Measurements from ENCODE around the gene LPCAT2.
A peak's percentile ranks its signal among the peaks of the same experiment; 100 is the strongest.

Gene LPCAT2

GRCh38 chr16:55521792-55522191 lies 12.9 kb downstream of the LPCAT2 start:
- no peak for DNase-seq (ENCODE audit: low read depth in 1 of 2, low spot score in 1 of 2)
- in situ Hi-C loops (cut with HindIII; ENCODE audit: low pct_unique_long_range_greater_than_20kb, low sequenced_read_pairs) = no loop called here
- no peak for TF ChIP-seq JUND (IDR thresholded peaks at IDR 0.05; ENCODE audit: low read depth)

DNA sequence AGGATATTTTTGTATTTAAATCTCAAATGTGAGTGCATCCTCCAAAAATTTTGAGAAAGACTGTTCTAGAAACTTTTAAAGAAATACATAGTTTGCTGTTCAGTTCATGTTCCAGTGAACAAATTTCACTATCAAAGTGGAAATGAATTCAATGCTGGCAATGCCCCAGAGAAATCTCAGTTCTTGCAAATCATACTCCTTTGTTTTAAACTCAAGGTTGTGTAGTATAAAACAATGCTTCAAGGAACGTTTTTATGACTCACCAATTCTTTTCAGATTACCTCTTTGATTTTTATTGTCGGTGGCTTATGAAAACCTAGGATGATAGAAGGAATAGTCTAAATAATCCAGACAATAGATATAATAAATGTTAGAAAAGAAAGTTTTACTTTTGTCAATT lies 17.6 kb downstream of the LPCAT2 start:
- no peak for DNase-seq (ENCODE audit: low read depth in 1 of 2, low spot score in 1 of 2)
- no peak for TF ChIP-seq JUND (IDR thresholded peaks at IDR 0.05; ENCODE audit: low read depth)
- in situ Hi-C loops (cut with HindIII; ENCODE audit: low pct_unique_long_range_greater_than_20kb, low sequenced_read_pairs) = no loop called here

DNA sequence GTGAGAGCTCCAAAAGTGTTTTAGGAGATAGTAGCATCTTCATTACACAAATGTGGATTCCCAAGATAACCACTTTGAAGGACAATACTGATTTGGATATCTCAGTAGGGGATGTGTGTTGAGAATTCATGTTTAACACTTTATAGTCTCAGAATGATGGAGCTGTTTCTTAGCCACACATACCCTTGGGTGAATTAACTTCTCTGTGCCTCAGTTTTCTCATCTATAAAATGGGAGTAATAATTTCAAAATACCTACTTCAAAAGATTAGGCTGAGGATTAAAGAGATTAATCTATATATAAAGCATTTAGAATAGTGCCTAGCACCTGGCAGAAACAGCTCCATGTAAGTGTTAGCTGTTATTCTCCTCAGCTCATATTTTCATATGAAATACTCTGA lies 19.0 kb downstream of the LPCAT2 start:
- no peak for DNase-seq (ENCODE audit: low read depth in 1 of 2, low spot score in 1 of 2)
- in situ Hi-C loops (cut with HindIII; ENCODE audit: low pct_unique_long_range_greater_than_20kb, low sequenced_read_pairs) = no loop called here
- TF ChIP-seq JUND (IDR thresholded peaks at IDR 0.05; ENCODE audit: low read depth) = no peak

DNA sequence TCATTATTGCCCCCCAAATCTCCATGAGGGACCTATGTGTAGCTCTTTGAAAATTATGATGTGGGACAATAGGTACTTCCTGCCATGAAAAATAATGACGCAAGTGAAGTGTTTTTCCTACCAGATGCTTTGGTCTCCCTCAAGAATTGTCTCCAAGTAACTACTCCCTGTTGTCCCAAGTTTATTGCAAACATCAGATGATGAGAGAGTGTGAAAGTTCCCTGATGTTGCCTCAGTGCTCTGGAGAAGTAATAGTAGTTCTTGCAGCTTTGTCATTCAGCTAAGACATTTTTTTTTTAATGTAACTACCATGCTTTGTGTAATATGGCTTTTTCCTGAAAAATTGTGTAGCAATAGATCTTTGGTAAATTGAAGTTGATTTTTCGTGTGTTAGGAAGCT lies 20.1 kb downstream of the LPCAT2 start:
- no peak for DNase-seq (ENCODE audit: low read depth in 1 of 2, low spot score in 1 of 2)
- in situ Hi-C loops (cut with HindIII; ENCODE audit: low pct_unique_long_range_greater_than_20kb, low sequenced_read_pairs) = no loop called here
- no peak for TF ChIP-seq JUND (IDR thresholded peaks at IDR 0.05; ENCODE audit: low read depth)

DNA sequence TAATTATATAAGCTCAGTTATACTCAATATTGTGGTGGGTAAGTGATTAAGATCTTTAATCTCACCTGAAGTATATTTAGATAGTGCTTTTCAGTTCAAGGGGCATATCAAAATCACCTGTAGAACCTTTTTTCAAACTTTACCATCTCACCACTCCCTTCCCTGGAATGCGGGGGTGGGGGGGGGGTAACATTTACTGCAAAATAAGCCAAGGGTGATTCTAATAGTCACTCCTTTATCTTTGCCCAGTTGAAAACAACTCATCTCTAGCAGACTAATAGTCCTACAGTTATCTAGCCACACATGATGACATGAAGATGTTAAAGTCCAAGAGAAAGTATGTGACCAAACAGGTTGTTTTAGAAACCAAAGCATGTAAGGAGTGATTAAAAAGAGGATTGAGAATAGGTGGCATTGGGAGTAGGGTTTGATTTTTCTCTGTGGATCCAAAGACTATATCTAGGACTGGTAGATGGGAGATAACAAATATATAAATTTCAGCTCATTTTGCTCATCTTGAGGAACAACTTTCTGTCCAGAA lies 21.5 kb downstream of the LPCAT2 start:
- in situ Hi-C loops (cut with HindIII; ENCODE audit: low pct_unique_long_range_greater_than_20kb, low sequenced_read_pairs) = no loop called here
- TF ChIP-seq JUND (IDR thresholded peaks at IDR 0.05; ENCODE audit: low read depth) = no peak
- peak in 1 of 2 experiments; percentile 5 for DNase-seq (ENCODE audit: low read depth in 1 of 2, low spot score in 1 of 2)

DNA sequence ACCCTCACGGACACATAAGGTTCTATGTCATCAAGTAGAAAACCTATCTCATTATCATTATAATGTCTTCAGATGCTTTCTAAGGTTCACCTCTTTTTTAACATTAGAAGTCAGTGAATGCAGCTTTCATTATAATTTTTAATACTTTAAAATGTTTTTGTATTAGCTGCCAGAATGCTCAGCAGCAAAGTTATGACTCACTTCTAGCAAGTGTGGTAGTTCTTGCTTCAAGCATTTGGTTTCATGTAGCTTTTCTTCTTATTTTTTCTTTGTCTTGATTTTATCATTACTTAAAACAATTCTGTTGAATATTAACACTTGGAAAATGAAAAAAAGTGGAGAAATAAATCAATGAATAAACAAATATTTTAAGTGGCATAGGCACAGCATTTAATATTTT lies 23.4 kb downstream of the LPCAT2 start:
- in situ Hi-C loops (cut with HindIII; ENCODE audit: low pct_unique_long_range_greater_than_20kb, low sequenced_read_pairs) = no loop called here
- TF ChIP-seq JUND (IDR thresholded peaks at IDR 0.05; ENCODE audit: low read depth) = no peak
- DNase-seq (ENCODE audit: low read depth in 1 of 2, low spot score in 1 of 2) = no peak

DNA sequence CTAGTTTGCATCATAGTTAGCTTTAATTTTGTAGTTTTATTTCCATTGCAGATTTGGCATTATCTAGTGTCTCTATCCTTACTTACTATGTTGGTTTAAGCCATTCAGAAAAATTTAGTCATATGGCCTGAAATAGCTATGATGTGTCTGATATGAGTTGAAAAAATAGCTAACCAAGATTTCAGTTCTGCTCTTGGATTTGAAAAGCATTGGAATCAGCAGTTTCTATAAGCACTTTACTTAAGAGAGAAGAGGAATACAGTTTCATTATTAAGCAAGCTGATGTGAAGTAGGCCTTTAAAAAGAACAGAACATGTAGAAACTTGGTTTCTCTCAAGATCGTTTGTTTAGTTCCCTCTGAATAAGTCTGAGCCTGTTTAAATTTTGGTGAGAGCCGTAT lies 25.9 kb downstream of the LPCAT2 start:
- in situ Hi-C loops (cut with HindIII; ENCODE audit: low pct_unique_long_range_greater_than_20kb, low sequenced_read_pairs) = no loop called here

GRCh38 chr16:55539049-55539448 lies 30.2 kb downstream of the LPCAT2 start:
- DNase-seq (ENCODE audit: low read depth in 1 of 2, low spot score in 1 of 2) = no peak
- in situ Hi-C loops (cut with HindIII; ENCODE audit: low pct_unique_long_range_greater_than_20kb, low sequenced_read_pairs) = no loop called here
- no peak for TF ChIP-seq JUND (IDR thresholded peaks at IDR 0.05; ENCODE audit: low read depth)

More for the DNA sequence above, 25.9 kb downstream of the LPCAT2 start:
- no peak for DNase-seq (ENCODE audit: low read depth in 1 of 2, low spot score in 1 of 2)
- no peak for TF ChIP-seq JUND (IDR thresholded peaks at IDR 0.05; ENCODE audit: low read depth)

DNA sequence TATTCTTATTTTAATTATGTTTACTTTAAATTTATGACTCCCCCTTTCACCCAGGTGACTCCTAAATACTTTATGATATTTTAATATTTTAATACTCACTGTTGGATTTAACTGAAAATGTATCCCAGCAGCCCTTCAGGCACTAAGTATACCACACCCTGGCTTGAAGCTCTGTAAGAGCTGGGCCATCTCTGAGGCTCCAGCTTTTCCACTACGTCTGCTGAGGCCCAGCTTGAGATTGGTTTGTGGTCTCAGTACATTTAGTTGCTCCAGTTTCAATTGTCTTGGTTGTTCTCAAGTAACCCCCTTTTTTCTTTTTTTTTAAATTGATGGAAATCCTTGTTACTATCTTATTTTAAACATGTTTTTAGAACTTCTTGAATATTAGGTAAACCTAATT lies 30.6 kb downstream of the LPCAT2 start:
- no peak for DNase-seq (ENCODE audit: low read depth in 1 of 2, low spot score in 1 of 2)
- no peak for TF ChIP-seq JUND (IDR thresholded peaks at IDR 0.05; ENCODE audit: low read depth)
- in situ Hi-C loops (cut with HindIII; ENCODE audit: low pct_unique_long_range_greater_than_20kb, low sequenced_read_pairs) = no loop called here

- in situ Hi-C loops (cut with HindIII; ENCODE audit: low pct_unique_long_range_greater_than_20kb, low sequenced_read_pairs) = no loop called here
- no peak for TF ChIP-seq JUND (IDR thresholded peaks at IDR 0.05; ENCODE audit: low read depth)
- no peak for DNase-seq (ENCODE audit: low read depth in 1 of 2, low spot score in 1 of 2)
These were observed 31.3 kb downstream of the LPCAT2 start for GRCh38 chr16:55540221-55540620.

DNA sequence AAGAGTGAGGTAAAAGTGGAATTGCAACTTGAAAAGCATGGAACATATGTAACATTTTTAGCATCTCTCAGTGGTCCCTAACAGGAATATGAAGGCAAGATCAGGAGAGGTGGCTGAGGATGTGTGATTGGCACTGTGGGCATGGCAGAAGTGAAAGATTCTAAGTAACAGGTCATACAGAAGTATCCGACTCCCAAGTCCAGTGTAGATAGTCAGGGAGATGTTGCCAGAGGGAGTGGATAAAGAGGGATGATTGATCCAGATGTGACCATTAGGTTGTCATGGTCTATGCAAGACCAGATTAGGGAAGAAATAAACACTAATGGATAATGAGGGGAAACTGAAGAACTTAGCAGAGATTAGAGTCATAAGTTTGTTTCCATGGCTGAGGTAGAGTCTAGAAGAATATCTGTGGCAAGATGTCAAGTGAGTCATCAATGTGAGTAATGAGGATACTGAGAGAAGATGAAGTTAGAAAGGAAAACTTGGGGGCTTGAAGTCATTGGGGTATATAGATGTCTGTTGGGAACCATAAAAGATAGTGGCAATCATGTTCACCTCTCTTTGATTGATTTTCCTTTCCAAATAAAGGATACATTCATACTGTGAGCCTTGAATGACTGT lies 33.7 kb downstream of the LPCAT2 start:
- TF ChIP-seq JUND (IDR thresholded peaks at IDR 0.05; ENCODE audit: low read depth) = no peak
- no peak for DNase-seq (ENCODE audit: low read depth in 1 of 2, low spot score in 1 of 2)
- in situ Hi-C loops (cut with HindIII; ENCODE audit: low pct_unique_long_range_greater_than_20kb, low sequenced_read_pairs) = no loop called here

DNA sequence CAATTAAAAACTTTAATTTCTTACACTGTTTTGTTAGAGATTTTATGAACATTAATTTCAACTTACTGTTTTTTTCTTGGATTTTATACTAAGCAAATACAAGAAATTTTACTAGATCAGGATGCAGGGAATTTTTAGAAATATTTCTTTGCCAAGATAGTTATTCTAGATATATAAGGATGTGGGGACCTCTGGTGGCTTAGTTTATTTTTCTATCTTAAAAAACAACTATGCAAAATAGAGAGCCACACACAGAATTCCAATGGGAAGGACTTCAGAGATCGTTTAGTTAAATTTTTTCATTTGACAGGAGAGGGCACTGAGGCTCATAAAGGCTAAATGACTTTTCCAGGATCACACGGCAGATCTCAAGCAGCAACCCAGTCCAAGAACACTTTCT lies 34.6 kb downstream of the LPCAT2 start:
- in situ Hi-C loops (cut with HindIII; ENCODE audit: low pct_unique_long_range_greater_than_20kb, low sequenced_read_pairs) = no loop called here
- no peak for TF ChIP-seq JUND (IDR thresholded peaks at IDR 0.05; ENCODE audit: low read depth)
- peak in 1 of 2 experiments; percentile 31 for DNase-seq (ENCODE audit: low read depth in 1 of 2, low spot score in 1 of 2)

GRCh38 chr16:55552621-55553020 lies 43.7 kb downstream of the LPCAT2 start:
- no peak for DNase-seq (ENCODE audit: low read depth in 1 of 2, low spot score in 1 of 2)
- in situ Hi-C loops (cut with HindIII; ENCODE audit: low pct_unique_long_range_greater_than_20kb, low sequenced_read_pairs) = no loop called here
- no peak for TF ChIP-seq JUND (IDR thresholded peaks at IDR 0.05; ENCODE audit: low read depth)

DNA sequence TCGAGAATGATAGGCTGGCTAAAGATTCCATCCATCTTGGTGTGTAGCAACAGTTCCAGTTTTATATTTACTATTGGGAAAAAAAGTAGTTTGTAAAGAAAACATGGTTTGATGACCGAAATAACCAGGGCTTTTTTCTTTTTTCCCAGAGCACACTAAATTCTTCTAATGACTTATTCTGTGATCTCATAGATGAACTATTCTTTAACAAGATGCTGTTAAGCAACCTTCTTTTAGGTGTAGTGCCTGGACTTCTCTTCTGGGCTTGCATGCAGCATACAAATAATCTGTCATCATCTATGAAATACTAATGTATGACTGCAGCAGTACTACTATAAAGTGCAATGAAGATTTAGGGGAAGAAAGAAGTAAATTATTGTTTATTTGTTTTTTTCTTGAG lies 46.6 kb downstream of the LPCAT2 start:
- in situ Hi-C loops (cut with HindIII; ENCODE audit: low pct_unique_long_range_greater_than_20kb, low sequenced_read_pairs) = no loop called here
- DNase-seq (ENCODE audit: low read depth in 1 of 2, low spot score in 1 of 2) = no peak
- TF ChIP-seq JUND (IDR thresholded peaks at IDR 0.05; ENCODE audit: low read depth) = no peak

All from T47D (cell line).